Kidney (tissue), 14 donors: ENCODE measurements around the gene COL23A1. TPM values are rescaled to one million over a fixed set of nuclear protein-coding genes. Genes with fewer than 3 reads are reported as not detected.

Source experiments
- DNase-seq, 5 donors: peaks; one replicate each; pipeline ENCODE4 v3.0.0-alpha.2; 2013 to 2020
- FAIRE-seq: peaks from 2 replicates; lab custom pipeline; 2012; peaks lifted over from hg19 to GRCh38; lab: Jason Lieb, UNC
- H3K27ac ChIP-seq, 2 donors: one replicate each; pipeline ENCODE4 v1.7.0; 2013; ENCODE audit warnings: low read depth in 2 of 2, low read length in 2 of 2, inconsistent platforms in 1 of 2
- H3K27me3 ChIP-seq: one replicate; pipeline ENCODE4 v1.7.1; 2013; ENCODE audit warnings: low read length, inconsistent platforms; ENCODE audit not compliant: control insufficient read depth, insufficient read depth
- H3K36me3 ChIP-seq, 3 donors: one replicate each; pipeline versions ENCODE4 v1.7.0 to v1.7.1; 2013; ENCODE audit warnings: low read length in 3 of 3, control low read depth in 1 of 3, inconsistent platforms in 1 of 3; ENCODE audit not compliant: insufficient read depth in 3 of 3, control insufficient read depth in 2 of 3
- H3K4me1 ChIP-seq, 3 donors: one replicate each; pipeline versions ENCODE4 v1.7.0 to v1.7.1; 2013; ENCODE audit warnings: low read length in 3 of 3, inconsistent platforms in 1 of 3, low read depth in 1 of 3; ENCODE audit not compliant: control insufficient read depth in 2 of 3, insufficient read depth in 2 of 3
- H3K4me3 ChIP-seq, 3 donors: one replicate each; pipeline versions ENCODE4 v1.7.0 to v1.8.1; 2013; ENCODE audit warnings: low read length in 3 of 3, control low read depth in 1 of 3, inconsistent platforms in 1 of 3
- H3K9ac ChIP-seq, 3 donors: one replicate each; pipeline versions ENCODE4 v1.7.0 to v1.7.1; 2013; ENCODE audit warnings: low read length in 3 of 3, control low read depth in 1 of 3, inconsistent platforms in 1 of 3
- H3K9me3 ChIP-seq, 3 donors: one replicate each; pipeline versions ENCODE4 v1.7.0 to v1.7.1; 2013; ENCODE audit warnings: low read length in 3 of 3, control low read depth in 1 of 3, inconsistent platforms in 1 of 3; ENCODE audit not compliant: control insufficient read depth in 2 of 3, insufficient read depth in 1 of 3
- intact Hi-C: fragments of 100-400 bp; cut with DNase I; formaldehyde crosslinking; loops from one replicate; pipeline ENCODE4 v1.11.1; 2022
- polyA plus RNA-seq: library from polyadenylated mRNA; stranded (reverse); fragments of 350-450 nt; fragmentation: Illumina TruSeq; extraction: RNeasy Lipid Tissue Mini Kit (QIAGEN cat#74804); gene quantifications from one replicate; pipeline ENCODE4 v1.2.3, GENCODE V29; 2014; ENCODE audit warnings: low read depth, low replicate concordance; ENCODE audit not compliant: insufficient read depth
- total RNA-seq: library from RNA; stranded (reverse); fragmentation: NEBNext Ultra II Directional; extraction: Animal tissue kit (Norgen Biotek cat#: 25700); gene quantifications from one replicate; pipeline ENCODE4 v1.2.1, GENCODE V29; 2021
- TF ChIP-seq, protein P1 (sequence below): IDR thresholded peaks from 3 replicates; pipeline ENCODE4 v1.5.1; 2012; ENCODE audit warnings: mild to moderate bottlenecking, moderate library complexity, borderline replicate concordance; ENCODE audit not compliant: insufficient read depth; ENCODE audit errors: extremely low read depth
- donor health status: control.
- donor health status: control.
- donor health status: control.
- donor health status: control.
- donor health status: control.
- donor health status: DM: yes; HTN: yes; CAD: no.
- donor health status: Normal renal cell carcinoma (clear cell type).

COL23A1 gene
- total and polyA plus RNA-seq, 2 donors from 2014 or later, result 4.1 to 8.7 TPM

DNA sequence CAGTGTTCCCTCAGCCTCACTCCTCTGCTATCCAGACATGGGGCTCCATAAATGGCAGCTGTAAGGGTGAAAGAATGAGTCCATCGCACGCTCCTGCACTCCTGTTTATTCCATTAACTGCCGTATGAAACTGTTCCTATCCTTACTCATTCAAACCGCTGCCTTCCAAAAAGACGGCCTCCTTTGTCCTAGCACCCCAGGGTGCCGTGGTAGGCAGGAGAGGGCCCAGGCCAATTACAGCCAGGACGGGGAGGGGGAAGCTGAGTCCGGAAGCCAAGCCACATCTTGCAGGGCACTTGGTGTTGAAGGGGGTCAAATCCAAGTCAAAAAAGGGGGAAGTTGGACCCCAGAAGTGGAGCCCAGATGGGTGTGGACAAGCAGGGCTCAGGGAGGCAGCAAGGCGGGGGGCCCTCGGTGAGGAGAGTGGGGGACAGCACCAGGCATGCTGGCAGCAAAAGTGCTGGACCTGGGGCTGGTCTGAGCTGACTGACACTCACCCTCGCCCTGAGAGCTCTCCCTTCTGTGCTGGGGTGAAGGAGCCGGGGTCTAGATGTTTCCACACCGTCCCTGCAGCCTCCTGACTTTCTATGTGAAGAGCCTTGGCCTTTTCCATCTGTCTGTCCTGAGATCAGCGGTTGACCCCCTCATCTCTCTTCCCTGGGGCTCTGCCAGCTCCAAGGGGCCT lies 63.3 kb downstream of the COL23A1 start:
- Histone ChIP-seq H3K4me3 (no peak overlapping the region), H3K27ac (no peak overlapping the region), H3K27me3 (no peaks in the 10 kb centered on the region), H3K36me3 (no peaks in the 10 kb centered on the region), H3K4me1 (no peaks in the 10 kb centered on the region), H3K9me3 (no peaks in the 10 kb centered on the region), H3K9ac (no peak overlapping the region)
- FAIRE-seq, result no peak
- intact Hi-C loops, result no loop called here
- TF ChIP-seq, protein P1, sequence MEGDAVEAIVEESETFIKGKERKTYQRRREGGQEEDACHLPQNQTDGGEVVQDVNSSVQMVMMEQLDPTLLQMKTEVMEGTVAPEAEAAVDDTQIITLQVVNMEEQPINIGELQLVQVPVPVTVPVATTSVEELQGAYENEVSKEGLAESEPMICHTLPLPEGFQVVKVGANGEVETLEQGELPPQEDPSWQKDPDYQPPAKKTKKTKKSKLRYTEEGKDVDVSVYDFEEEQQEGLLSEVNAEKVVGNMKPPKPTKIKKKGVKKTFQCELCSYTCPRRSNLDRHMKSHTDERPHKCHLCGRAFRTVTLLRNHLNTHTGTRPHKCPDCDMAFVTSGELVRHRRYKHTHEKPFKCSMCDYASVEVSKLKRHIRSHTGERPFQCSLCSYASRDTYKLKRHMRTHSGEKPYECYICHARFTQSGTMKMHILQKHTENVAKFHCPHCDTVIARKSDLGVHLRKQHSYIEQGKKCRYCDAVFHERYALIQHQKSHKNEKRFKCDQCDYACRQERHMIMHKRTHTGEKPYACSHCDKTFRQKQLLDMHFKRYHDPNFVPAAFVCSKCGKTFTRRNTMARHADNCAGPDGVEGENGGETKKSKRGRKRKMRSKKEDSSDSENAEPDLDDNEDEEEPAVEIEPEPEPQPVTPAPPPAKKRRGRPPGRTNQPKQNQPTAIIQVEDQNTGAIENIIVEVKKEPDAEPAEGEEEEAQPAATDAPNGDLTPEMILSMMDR, result no peak
- DNase-seq, result peak in 1 of 5 donors; percentile 22

DNA sequence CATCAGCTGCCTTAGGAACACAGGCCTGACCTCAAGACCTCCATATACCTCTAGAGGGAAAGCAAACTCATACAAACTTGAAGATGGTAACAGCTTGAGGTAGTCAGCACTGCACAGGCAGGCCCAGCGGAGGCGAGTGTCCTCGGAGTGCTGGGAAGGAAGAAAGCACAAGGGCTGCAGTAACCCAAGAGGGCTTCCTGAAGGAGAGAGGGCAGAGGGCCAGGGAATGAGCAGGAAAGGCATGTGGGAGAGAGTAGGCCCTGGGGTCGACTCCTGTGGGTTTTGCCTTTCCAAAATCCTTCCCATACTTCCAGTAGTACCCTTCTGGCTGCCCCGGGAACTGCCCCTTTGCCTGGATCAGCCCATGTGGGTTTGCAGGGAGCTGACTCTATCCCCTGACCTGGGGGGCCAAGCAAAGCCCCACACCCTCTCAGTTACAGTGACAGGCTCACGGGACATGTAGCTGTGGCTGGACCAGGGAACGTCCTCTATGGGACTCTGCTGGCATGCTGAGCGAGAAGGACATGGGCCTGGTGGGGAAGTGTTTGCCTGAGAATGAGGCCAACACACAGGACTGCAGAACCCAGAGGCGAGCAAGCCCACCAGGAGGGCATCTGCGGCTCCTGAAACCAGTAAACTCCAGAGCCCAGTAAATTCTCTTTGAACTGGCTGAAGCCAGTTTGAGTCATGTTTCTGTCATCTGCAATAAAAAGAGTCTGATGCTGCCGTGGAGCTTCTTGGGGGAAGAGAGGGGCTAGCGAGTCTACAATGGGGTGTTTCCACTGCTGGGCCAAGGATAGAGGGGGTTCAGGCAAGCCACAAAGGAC lies 64.1 kb downstream of the COL23A1 start:
- FAIRE-seq, result no peak
- TF ChIP-seq, protein P1, result no peak

DNA sequence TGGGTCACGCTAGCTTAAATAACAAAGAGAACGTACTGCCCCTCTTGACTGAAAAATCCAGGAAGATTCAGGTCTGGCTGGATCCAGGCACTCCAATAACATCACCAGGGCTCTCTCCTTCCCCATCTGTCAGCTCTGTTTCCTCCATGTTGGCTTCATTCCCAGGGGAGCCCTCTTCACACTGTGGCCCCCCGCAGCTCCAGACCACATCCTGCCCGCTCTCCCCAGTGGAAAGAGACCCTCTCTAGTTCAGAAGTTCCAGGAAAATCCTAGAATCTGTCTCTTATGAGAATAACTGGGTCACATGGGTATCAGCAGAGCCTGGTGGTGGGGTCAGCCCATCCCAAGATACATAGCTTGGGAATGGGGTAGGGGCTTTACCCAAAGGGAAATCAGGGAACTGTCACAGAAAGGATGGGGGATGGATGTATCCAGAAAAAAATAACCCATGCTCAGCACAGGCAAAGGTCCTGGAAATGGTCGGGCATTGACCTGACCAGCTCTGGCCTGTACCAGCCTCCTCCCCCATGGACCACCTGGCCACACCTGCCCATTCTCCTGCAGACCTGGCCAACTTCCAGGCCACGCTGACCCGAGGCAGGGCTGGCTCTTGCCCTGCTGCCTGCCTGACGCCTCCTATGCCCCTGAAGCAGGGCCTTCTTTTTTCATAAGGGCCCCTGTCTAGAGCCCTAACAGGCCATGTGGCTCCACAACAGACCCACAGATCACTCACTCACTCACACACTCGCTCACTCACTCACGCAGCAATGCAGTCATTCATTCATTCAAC lies 65.9 kb downstream of the COL23A1 start:
- Histone ChIP-seq H3K27me3 (no peaks in the 10 kb centered on the region), H3K4me1 (no peaks in the 10 kb centered on the region), H3K9me3 (no peaks in the 10 kb centered on the region), H3K4me3 (no peak overlapping the region), H3K27ac (no peak overlapping the region), H3K36me3 (no peaks in the 10 kb centered on the region), H3K9ac (no peak overlapping the region)
- intact Hi-C loops, result no loop called here
- TF ChIP-seq, protein P1, result no peak
- DNase-seq (peak in 2 of 5 donors; percentile 16 to 24), FAIRE-seq (no peak)

More for the DNA sequence above, 64.1 kb downstream of the COL23A1 start:
- H3K27ac ChIP-seq, result no peak overlapping the region
- H3K9me3 ChIP-seq, result no peaks in the 10 kb centered on the region
- no peaks in the 10 kb centered on the region for H3K4me1 ChIP-seq
- H3K27me3 ChIP-seq, result no peaks in the 10 kb centered on the region
- H3K9ac ChIP-seq, result no peak overlapping the region
- DNase-seq, result peak in 1 of 5 donors; percentile 7
- no peak overlapping the region for H3K4me3 ChIP-seq
- no peaks in the 10 kb centered on the region for H3K36me3 ChIP-seq
- intact Hi-C loops, result no loop called here
